IMR-90 (cell line): Measurements from ENCODE around the gene PARVG.

Experiments used
- CTCF ChIP-seq: conservative IDR thresholded peaks from 2 replicates; pipeline ENCODE4 v1.5.1; 2012; ENCODE audit warnings: mild to moderate bottlenecking, low read depth, low read length, improper control_type of control experiment
- POLR2A ChIP-seq: IDR thresholded peaks from 2 replicates; pipeline ENCODE4 v1.6.1; 2012; ENCODE audit warnings: mild to moderate bottlenecking, low read depth, low read length
- RFX5 ChIP-seq: IDR thresholded peaks from 2 replicates; pipeline ENCODE4 v1.8.0; 2012; ENCODE audit warnings: low read depth, mild to moderate bottlenecking, low read length, moderate library complexity

- no peak for TF ChIP-seq CTCF
- TF ChIP-seq POLR2A, result no peak
- TF ChIP-seq RFX5, result no peak
Measured at GRCh38 chr22:44165286-44165874, 15.3 kb upstream of the PARVG start.
